GM18520 (cell line): Measurements from ENCODE around the gene JPH3.
"Not testable (repeated sequence)": the region's sequence is repeated elsewhere in the genome, so short reads cannot be mapped to it uniquely, and the experiment has no call there.

ENCODE experiments used
- ATAC-seq: cut with Tn5 transposase; IDR thresholded peaks from one replicate; pipeline ENCODE4 v1.9.1; 2021; ENCODE audit not compliant: unreplicated experiment

Gene JPH3

GRCh38 chr16:87708881-87709638 is 106.8 kb downstream of the JPH3 start:
- no peak for ATAC-seq

- no peak for ATAC-seq
These were observed 107.4 kb downstream of the JPH3 start for GRCh38 chr16:87709677-87710076.

GRCh38 chr16:87710887-87711286 is 108.6 kb downstream of the JPH3 start:
- no peak for ATAC-seq

GRCh38 chr16:87712184-87712762 is 110.0 kb downstream of the JPH3 start:
- no peak for ATAC-seq

GRCh38 chr16:87713451-87714229 is 111.3 kb downstream of the JPH3 start:
- ATAC-seq: no peak

GRCh38 chr16:87715231-87715630 is 112.9 kb downstream of the JPH3 start:
- ATAC-seq: no peak

GRCh38 chr16:87715658-87716057 is 113.3 kb downstream of the JPH3 start:
- no peak for ATAC-seq

- not testable (repeated sequence) for ATAC-seq
These were observed 116.5 kb downstream of the JPH3 start for GRCh38 chr16:87718831-87719230.

GRCh38 chr16:87720446-87720845 is 118.1 kb downstream of the JPH3 start:
- ATAC-seq: no peak

- ATAC-seq: no peak
These were observed 119.6 kb downstream of the JPH3 start for GRCh38 chr16:87721622-87722585.

- no peak for ATAC-seq
These were observed 120.4 kb downstream of the JPH3 start for GRCh38 chr16:87722590-87723225.

GRCh38 chr16:87723226-87723623 is 120.9 kb downstream of the JPH3 start:
- no peak for ATAC-seq

GRCh38 chr16:87724490-87725291 is 122.4 kb downstream of the JPH3 start:
- ATAC-seq: no peak

GRCh38 chr16:87725596-87726235 is 123.4 kb downstream of the JPH3 start:
- no peak for ATAC-seq

GRCh38 chr16:87726577-87726976 is 124.3 kb downstream of the JPH3 start:
- ATAC-seq: not testable (repeated sequence)

- no peak for ATAC-seq
These were observed 125.0 kb downstream of the JPH3 start for GRCh38 chr16:87727346-87727745.

GRCh38 chr16:87728026-87728425 is 125.7 kb downstream of the JPH3 start:
- no peak for ATAC-seq

- peak; percentile 47 for ATAC-seq
These were observed 127.1 kb downstream of the JPH3 start for GRCh38 chr16:87729266-87729954.
